ENCODE measurements around the gene TBC1D24.

The TBC1D24 gene

DNA sequence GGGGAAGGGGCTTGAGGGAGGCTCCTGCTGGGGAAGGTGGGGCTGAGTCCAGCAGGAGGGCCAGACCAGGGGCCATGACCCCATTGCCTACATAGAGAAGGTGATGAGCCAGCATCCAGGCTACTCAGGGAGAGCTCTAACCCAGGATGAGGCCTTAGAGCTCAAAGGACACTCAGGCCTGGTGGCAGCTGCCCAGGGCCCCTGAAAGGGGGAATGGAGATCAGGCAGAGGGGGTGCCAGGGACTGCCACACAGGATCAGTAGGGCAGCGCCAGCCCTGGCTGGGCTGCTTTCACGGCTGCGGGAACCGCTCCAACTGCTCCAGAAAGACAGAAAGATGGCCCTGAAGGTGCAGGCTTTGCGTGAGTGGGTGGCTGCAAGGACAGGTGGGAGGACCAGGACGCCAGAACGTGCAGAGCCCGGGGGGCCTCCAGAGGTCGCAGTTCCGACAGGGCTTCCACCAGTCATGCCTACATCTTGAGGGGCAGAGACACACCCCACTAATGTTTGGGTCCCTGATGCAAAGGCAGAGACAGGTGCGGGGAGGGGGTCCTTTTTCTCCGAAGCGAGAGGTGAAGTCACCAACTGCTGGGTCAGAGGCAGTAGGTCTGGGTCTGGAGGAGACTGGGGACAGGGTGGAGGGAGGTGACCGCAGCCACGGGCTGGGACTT is 37.9 kb downstream of the TBC1D24 start:
- no peak for DNase-seq (ENCODE audit: low read depth, low spot score)
- in situ Hi-C loops (cut with HindIII; ENCODE audit: low sequenced_read_pairs), result no loop called here
- TF ChIP-seq, protein P1, sequence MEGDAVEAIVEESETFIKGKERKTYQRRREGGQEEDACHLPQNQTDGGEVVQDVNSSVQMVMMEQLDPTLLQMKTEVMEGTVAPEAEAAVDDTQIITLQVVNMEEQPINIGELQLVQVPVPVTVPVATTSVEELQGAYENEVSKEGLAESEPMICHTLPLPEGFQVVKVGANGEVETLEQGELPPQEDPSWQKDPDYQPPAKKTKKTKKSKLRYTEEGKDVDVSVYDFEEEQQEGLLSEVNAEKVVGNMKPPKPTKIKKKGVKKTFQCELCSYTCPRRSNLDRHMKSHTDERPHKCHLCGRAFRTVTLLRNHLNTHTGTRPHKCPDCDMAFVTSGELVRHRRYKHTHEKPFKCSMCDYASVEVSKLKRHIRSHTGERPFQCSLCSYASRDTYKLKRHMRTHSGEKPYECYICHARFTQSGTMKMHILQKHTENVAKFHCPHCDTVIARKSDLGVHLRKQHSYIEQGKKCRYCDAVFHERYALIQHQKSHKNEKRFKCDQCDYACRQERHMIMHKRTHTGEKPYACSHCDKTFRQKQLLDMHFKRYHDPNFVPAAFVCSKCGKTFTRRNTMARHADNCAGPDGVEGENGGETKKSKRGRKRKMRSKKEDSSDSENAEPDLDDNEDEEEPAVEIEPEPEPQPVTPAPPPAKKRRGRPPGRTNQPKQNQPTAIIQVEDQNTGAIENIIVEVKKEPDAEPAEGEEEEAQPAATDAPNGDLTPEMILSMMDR (IDR thresholded peaks at IDR 0.05; ENCODE audit: low read depth, low read length), result no peak
- H3K4me3 ChIP-seq (ENCODE audit: low read depth, low read length), result peak overlapping the region; percentile 32

DNA sequence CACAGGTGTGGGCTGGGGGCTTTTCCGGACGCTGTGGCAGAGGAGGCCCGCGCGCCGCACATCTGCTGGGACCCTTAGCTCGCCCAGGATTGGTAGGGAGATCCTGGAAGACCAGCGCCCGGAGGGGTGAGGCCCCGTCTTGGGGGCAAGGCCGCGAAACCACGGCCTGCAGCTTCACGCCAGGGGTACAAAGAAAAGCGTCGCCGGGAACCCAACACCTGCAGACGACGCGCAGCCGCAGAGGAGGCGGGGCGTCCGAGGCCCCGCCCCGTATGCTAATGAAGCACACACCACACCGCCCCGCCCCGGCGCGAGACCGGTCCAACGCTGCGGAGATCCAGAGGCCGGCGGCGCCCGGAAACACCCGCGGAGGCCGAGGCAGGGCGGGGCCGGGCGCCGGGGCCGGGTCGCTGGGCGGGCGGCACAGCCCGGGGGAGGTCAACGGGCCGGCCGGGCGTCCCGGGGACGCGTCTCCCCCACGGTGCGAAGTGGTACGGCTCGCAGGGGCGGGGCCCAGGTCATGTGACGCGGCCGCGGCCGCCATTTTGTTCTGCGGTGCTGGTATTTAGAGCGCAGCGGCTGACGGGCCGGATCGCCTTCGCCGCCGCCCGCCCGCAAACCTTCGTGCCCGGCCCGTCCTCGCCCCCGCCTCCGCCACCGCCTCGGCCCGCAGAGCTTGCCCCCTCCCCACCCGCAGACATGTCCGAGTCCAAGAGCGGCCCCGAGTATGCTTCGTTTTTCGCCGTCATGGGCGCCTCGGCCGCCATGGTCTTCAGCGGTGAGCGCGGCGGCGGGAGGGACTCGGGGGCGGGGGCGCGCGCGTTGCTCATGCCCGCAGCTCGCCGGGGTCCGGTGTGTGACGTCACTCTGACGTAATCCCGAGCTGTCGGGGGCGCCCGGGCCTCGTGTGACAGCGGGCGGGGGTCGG is 38.7 kb downstream of the TBC1D24 start, which contains the start of gene ATP6V0C:
Gene ATP6V0C (plus strand): TSS at position 548 of the 928 bp plus-strand sequence. CDS start 152 bp downstream, at position 700.
- TF ChIP-seq, protein P1 (IDR thresholded peaks at IDR 0.05; ENCODE audit: low read depth, low read length), result no peak
- peak within 1 kb of the TSS; percentile 90 for H3K4me3 ChIP-seq (ENCODE audit: low read depth, low read length)
- in situ Hi-C loops (cut with HindIII; ENCODE audit: low sequenced_read_pairs), result no loop called here
- DNase-seq (ENCODE audit: low read depth, low spot score), result peak; percentile 85

DNA sequence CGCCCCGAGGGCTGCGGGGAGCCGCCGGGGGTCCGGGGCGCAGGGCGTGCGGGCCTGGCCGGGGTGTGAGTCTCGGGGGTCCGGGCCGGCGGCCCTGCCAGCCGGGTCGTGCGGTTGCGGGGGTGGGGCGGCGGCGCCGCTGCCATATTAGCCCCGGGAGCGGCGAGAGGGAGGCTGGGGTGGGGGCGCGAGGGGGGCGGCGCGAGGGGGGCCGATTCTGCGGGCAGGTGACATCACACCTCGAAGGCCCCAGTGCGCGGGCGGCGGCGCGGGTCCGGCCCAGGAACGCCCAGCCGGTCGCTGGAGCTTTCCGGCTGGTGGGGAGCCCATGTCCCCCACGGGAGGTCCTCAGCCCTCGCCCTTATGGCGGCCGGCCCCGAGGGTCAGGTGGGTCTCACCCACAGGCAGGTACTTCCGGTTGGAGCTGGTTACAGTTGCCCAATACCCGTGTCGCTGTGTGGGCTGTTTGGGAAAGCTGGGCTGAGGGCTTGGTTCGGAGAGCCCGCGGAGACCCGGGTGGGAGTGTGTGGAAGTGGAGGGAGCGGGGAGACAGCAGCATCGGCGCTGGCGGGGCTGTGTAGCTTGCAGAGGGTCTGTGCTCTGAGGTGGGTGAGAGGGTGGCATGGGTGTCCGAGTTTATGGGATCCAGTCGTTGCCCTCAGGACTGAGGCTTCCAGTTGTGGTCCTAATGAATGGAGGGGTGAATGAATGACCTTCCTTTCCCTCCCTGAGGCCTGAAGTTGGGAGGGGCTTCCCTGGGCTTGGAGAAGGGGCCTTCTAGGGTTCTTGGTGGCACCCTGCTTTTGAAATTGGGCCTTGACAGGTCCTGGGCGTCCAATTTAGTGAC is 39.6 kb downstream of the TBC1D24 start:
- DNase-seq (ENCODE audit: low read depth, low spot score), result no peak
- in situ Hi-C loops (cut with HindIII; ENCODE audit: low sequenced_read_pairs), result no loop called here
- TF ChIP-seq, protein P1 (IDR thresholded peaks at IDR 0.05; ENCODE audit: low read depth, low read length), result no peak
- peak overlapping the region; percentile 90 for H3K4me3 ChIP-seq (ENCODE audit: low read depth, low read length)

DNA sequence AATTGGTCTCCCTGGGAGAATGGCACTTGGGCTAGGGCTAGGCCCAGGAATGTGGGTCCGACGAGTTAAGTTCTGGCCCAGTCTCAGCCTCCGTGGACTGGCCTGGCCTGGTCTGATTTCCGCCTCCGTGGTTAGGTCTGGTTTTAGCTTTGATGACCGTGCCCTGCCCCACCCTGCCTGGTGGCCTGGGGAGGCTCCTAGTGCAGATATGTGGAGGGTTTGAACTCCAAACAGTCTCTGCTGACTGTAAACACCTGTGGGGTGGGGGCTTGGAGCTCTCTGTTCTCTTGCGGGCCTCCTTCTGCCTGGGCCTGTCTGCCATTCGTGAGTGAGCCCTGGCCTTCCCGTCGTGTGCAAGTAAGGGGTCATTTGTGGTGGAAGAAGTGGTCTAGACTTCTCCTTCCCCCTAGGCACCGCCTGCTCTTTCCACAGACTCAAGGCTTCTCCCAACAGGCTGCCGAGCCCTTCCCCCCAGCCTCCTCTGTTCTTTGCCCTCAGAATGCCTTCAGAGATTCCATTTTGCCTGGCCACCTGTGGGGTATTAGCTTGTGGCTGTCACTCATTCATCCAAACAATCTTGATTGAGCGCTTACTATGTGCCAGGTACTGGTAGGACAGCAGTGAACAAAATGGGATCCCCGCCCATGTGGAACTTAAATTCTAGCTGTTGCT is 40.4 kb downstream of the TBC1D24 start:
- DNase-seq (ENCODE audit: low read depth, low spot score), result no peak
- in situ Hi-C loops (cut with HindIII; ENCODE audit: low sequenced_read_pairs), result no loop called here
- H3K4me3 ChIP-seq (ENCODE audit: low read depth, low read length), result peak overlapping the region; percentile 90
- TF ChIP-seq, protein P1 (IDR thresholded peaks at IDR 0.05; ENCODE audit: low read depth, low read length), result no peak

DNA sequence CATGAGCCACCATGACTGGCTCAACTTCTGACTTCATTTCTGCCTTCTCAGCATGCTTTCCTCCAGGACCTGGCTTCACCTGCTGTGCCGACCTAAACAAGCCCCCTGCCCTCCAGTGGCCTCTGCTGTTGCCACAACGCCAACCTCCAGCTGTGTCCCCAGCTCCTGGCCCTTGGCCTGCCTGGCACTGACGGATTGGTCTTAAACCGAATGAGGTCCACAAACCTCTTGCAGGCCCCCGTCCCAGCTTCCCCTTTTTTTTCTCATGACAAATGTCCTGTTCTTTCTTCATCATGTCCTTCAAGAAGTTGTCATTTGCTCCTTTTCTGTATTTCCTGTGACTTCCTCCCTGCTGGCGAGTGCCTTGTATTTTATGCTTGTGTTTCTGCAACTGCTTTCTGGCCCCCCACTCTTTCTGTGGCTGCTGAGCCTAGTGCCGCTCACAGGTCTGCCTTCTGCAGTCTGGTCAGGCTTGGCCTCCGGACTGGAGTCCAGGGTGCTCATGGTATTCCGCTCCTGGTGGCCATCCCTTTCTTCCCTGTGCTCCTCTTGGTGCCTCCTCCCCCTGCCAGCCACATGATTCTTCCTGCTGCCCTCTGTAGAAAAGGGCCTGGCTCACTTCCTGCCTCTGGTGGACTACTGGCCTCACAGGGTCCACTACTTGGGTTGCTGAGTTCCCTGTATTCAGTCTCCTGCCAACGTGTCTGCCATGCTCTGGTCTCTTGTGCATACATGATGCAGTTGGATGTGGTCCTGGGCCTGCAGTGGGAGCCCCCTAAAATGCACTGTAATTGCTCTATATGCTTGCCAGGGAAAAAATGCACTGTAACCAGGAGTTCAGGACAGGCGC is 41.7 kb downstream of the TBC1D24 start:
- in situ Hi-C loops (cut with HindIII; ENCODE audit: low sequenced_read_pairs), result no loop called here
- no peak for DNase-seq (ENCODE audit: low read depth, low spot score)
- H3K4me3 ChIP-seq (ENCODE audit: low read depth, low read length), result no peak overlapping the region
- TF ChIP-seq, protein P1 (IDR thresholded peaks at IDR 0.05; ENCODE audit: low read depth, low read length), result no peak

All from astrocyte of the spinal cord (primary cell).